WTC11 (cell line): ENCODE measurements around the gene SLC34A1. TPM values are rescaled to one million over a fixed set of nuclear protein-coding genes. Genes with fewer than 3 reads are reported as not detected.
A peak's percentile ranks its signal among the peaks of the same experiment; 100 is the strongest.

Source experiments
- ATAC-seq: fragments of 200-7000 bp; cut with Tn5 transposase; 2 replicates; pipeline ENCODE4 v1.10.0; 2021; ENCODE audit warnings: mild to moderate bottlenecking, moderate library complexity
- CTCF ChIA-PET: fragments of 300-600 bp; sonication (Branson Sonifier 250); formaldehyde crosslinking; loops from one replicate; lab custom pipeline; 2021; ENCODE audit warnings: antibody characterized with exemption; lab: Charles Lee
- POLR2A ChIA-PET: fragments of 350-600 bp; sonication (Branson Sonifier 250); formaldehyde crosslinking; loops from one replicate; lab custom pipeline; 2021; ENCODE audit warnings: antibody characterized with exemption; lab: Charles Lee
- DNase-seq: peaks from one replicate; pipeline ENCODE4 v3.0.0; 2021; ENCODE audit warnings: low spot score
- H3K27ac Mint-ChIP-seq: 2 replicates; pipeline ENCODE4 v1.8.0; 2021; ENCODE audit warnings: mixed read lengths
- H3K27me3 Mint-ChIP-seq: 2 replicates; pipeline ENCODE4 v1.8.0; 2021; ENCODE audit warnings: low read depth, mild to moderate bottlenecking, moderate library complexity, mixed read lengths
- H3K36me3 Mint-ChIP-seq: 2 replicates; pipeline ENCODE4 v1.8.0; 2021; ENCODE audit warnings: mixed read lengths
- H3K4me1 Mint-ChIP-seq: 2 replicates; pipeline ENCODE4 v1.8.0; 2022; ENCODE audit warnings: mixed read lengths
- H3K4me3 Mint-ChIP-seq: 2 replicates; pipeline ENCODE4 v1.8.0; 2021; ENCODE audit warnings: mild to moderate bottlenecking, moderate library complexity, mixed read lengths
- H3K9me3 Mint-ChIP-seq: 2 replicates; pipeline ENCODE4 v1.8.0; 2021; ENCODE audit warnings: mixed read lengths
- CBFB ChIP-seq: sonication (generic); formaldehyde crosslinking; IDR thresholded peaks from 2 replicates; pipeline ENCODE4 v1.8.1; 2022; ENCODE audit warnings: mild to moderate bottlenecking, low read depth, missing genetic modification reagents
- ETV6 ChIP-seq: sonication (generic); formaldehyde crosslinking; IDR thresholded peaks from 2 replicates; pipeline ENCODE4 v1.8.1; 2022; ENCODE audit warnings: mild to moderate bottlenecking, missing genetic modification reagents
- FOXP1 ChIP-seq: sonication (generic); formaldehyde crosslinking; IDR thresholded peaks from 2 replicates; pipeline ENCODE4 v1.8.0; 2022; ENCODE audit warnings: missing genetic modification reagents, mild to moderate bottlenecking, moderate library complexity, borderline replicate concordance
- GABPB1 ChIP-seq: sonication (generic); formaldehyde crosslinking; IDR thresholded peaks from 2 replicates; pipeline ENCODE4 v1.8.1; 2023; ENCODE audit warnings: mild to moderate bottlenecking, missing genetic modification reagents
- GRHL2 ChIP-seq: fragments of 250-450 bp; sonication (Bioruptor Pico); IDR thresholded peaks from 2 replicates; pipeline ENCODE4 v1.8.0; 2022; ENCODE audit warnings: mild to moderate bottlenecking, moderate library complexity; ENCODE audit not compliant: insufficient replicate concordance, severe bottlenecking
- GTF2I ChIP-seq: fragments of 250-450 bp; sonication (Bioruptor Pico); conservative IDR thresholded peaks from 2 replicates; pipeline ENCODE4 v1.4.0; 2021; ENCODE audit warnings: mild to moderate bottlenecking
- HMGA2 ChIP-seq: fragments of 250-450 bp; sonication (Bioruptor Pico); IDR thresholded peaks from 2 replicates; pipeline ENCODE4 v1.4.0; 2021; ENCODE audit warnings: mild to moderate bottlenecking, moderate library complexity
- JAZF1 ChIP-seq: fragments of 250-450 bp; sonication (Bioruptor Pico); IDR thresholded peaks from 2 replicates; pipeline ENCODE4 v1.9.0; 2021; ENCODE audit warnings: moderate library complexity, mild to moderate bottlenecking, inconsistent platforms
- MXD4 ChIP-seq: fragments of 250-450 bp; sonication (Bioruptor Pico); IDR thresholded peaks from 2 replicates; pipeline ENCODE4 v1.8.0; 2021; ENCODE audit warnings: mild to moderate bottlenecking, moderate library complexity, borderline replicate concordance
- NR2C2 ChIP-seq: sonication (generic); formaldehyde crosslinking; IDR thresholded peaks from 2 replicates; pipeline ENCODE4 v1.8.0; 2022; ENCODE audit warnings: mild to moderate bottlenecking, missing genetic modification reagents
- NR3C1 ChIP-seq: sonication (generic); formaldehyde crosslinking; conservative IDR thresholded peaks from 2 replicates; pipeline ENCODE4 v1.8.1; 2023; ENCODE audit warnings: low read depth, mild to moderate bottlenecking, missing genetic modification reagents
- TCF7 ChIP-seq: sonication (generic); formaldehyde crosslinking; IDR thresholded peaks from 2 replicates; pipeline ENCODE4 v1.8.0; 2022; ENCODE audit warnings: mild to moderate bottlenecking, low read depth, missing genetic modification reagents, moderate library complexity
- TEAD1 ChIP-seq: sonication (generic); formaldehyde crosslinking; IDR thresholded peaks from 2 replicates; pipeline ENCODE4 v1.8.0; 2022; ENCODE audit warnings: mild to moderate bottlenecking, missing genetic modification reagents
- TP53 ChIP-seq: sonication (generic); formaldehyde crosslinking; IDR thresholded peaks from 2 replicates; pipeline ENCODE4 v1.8.1; 2023; ENCODE audit warnings: mild to moderate bottlenecking, missing genetic modification reagents
- ZBTB21 ChIP-seq: sonication (generic); formaldehyde crosslinking; IDR thresholded peaks from 2 replicates; pipeline ENCODE4 v1.8.1; 2023; ENCODE audit warnings: mild to moderate bottlenecking, missing genetic modification reagents, borderline replicate concordance
- ZNF232 ChIP-seq: sonication (generic); formaldehyde crosslinking; IDR thresholded peaks from 2 replicates; pipeline ENCODE4 v1.8.0; 2022; ENCODE audit warnings: mild to moderate bottlenecking, missing genetic modification reagents
- ZNF263 ChIP-seq: sonication (generic); formaldehyde crosslinking; IDR thresholded peaks from 2 replicates; pipeline ENCODE4 v1.8.1; 2022; ENCODE audit warnings: low read depth, mild to moderate bottlenecking, moderate library complexity, missing genetic modification reagents
- ZNF317 ChIP-seq: sonication (generic); formaldehyde crosslinking; IDR thresholded peaks from 2 replicates; pipeline ENCODE4 v1.8.1; 2023; ENCODE audit warnings: low read depth, mild to moderate bottlenecking, moderate library complexity, missing genetic modification reagents, borderline replicate concordance
- ZNF423 ChIP-seq: fragments of 250-450 bp; sonication (Bioruptor Pico); IDR thresholded peaks from 2 replicates; pipeline ENCODE4 v2.1.2; 2022; ENCODE audit warnings: mild to moderate bottlenecking, moderate library complexity
- total RNA-seq: library from RNA; stranded (reverse); gene quantifications from 3 replicates; pipeline ENCODE4 v1.2.3, GENCODE V29; 2021
- TF ChIP-seq, protein P1 (sequence below): fragments of 250-450 bp; sonication (Bioruptor Pico); IDR thresholded peaks from 2 replicates; pipeline ENCODE4 v1.8.0; 2021; ENCODE audit warnings: mild to moderate bottlenecking
- TF ChIP-seq, protein P2 (sequence below): sonication (generic); formaldehyde crosslinking; IDR thresholded peaks from 2 replicates; pipeline ENCODE4 v1.8.0; 2022; ENCODE audit warnings: mild to moderate bottlenecking, missing genetic modification reagents
- TF ChIP-seq, protein P3 (sequence below): fragments of 200-600 bp; IDR thresholded peaks from 2 replicates; pipeline ENCODE4 v1.8.0; 2022; ENCODE audit warnings: antibody characterized with exemption
- TF ChIP-seq, protein P4 (sequence below): sonication (generic); formaldehyde crosslinking; IDR thresholded peaks from 2 replicates; pipeline ENCODE4 v1.8.0; 2023; ENCODE audit warnings: missing genetic modification reagents, mild to moderate bottlenecking, borderline replicate concordance

Gene SLC34A1
- total RNA-seq, 1 experiment from 2014 or later = not detected

DNA sequence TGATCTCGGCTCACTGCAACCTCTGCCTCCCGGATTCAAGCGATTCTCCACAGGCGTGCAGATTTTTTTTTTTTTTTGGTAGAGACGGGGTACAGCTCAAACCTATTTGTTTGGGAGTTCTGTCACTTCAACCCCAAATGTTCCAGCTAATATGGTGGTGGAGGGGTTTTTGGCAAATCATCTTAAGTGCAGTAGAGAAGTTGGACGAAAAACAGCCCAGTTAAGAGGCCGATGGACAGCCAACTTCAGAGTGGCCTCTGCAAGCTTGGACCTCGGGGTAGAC, 61.6 kb downstream of the SLC34A1 start:
- peaks cover 38% of the 10 kb centered on the region for H3K27me3 Mint-ChIP-seq
- no peak for ATAC-seq
- H3K4me3 Mint-ChIP-seq = peak overlapping the region; percentile 66
- no peak for DNase-seq
- no peaks in the 10 kb centered on the region for H3K36me3 Mint-ChIP-seq
- CTCF ChIA-PET = interaction anchor here (0.9 to 15.8 kb wide), 14 partner anchors 9 to 135 kb away, joined by 3 to 171 read pairs (median 6); partner anchors contain the start of genes GRK6, MXD3 and PDLIM7
- H3K27ac Mint-ChIP-seq = no peak overlapping the region
- H3K4me1 Mint-ChIP-seq = peaks cover 44% of the 10 kb centered on the region
- TF ChIP-seq NR3C1 (CRISPR knock-in tag) (no peak), FOXP1 (CRISPR knock-in tag) (no peak)
- TF ChIP-seq, all 79 proteins: peak for 0
- H3K9me3 Mint-ChIP-seq = no peaks in the 10 kb centered on the region
- POLR2A ChIA-PET = interaction anchor here (0.6 to 5.8 kb wide), 10 partner anchors 9 to 735 kb away, joined by 3 to 38 read pairs (median 4); partner anchors contain the start of gene GRK6

DNA sequence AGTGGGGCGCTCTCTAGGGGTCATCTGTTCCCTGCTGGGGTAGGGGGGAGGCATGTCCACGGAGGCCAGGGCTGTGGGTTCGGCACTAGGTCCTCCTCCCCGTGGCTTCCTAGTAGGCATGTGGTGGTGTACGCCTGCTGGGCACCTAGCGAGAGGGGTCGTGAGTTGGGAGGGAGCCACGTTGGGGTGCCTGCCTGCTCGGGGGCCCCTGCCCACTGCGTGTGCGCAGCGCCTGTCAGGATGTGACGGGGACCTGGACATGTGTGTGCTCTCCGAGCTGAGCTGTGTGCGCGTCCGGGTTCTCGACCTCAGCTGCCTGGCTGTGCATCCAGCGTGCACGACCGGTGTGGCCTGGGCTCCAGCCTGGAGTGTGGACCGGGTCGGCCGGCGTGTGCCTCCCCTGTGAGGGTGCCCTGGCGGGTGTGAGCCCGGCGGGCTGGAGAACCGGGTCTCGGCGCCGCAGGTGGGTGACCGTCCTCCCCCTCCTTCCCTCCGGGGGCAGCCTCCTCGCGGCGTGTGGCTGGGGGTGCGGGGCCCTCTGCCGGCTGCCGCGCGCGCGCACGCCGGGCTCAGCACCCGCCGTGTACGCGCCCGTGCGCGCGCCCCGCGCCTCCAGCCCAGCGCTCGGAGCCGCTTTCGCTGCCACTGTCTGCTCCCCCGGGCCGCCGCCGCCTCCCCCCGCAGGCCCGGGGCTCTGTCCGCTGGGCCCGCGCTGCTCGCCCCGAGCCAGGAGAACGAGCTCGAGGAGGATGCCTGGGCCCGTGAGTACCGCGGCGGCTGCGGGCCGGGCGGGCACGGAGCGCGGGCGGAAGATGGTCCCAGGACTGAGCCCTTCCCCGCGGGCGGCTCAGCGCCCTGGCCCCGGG, 62.2 kb downstream of the SLC34A1 start, which contains the start of gene PRR7:
PRR7 (plus strand) TSS at position 615 of the 866 bp plus-strand sequence. CDS start 8,254 bp downstream, outside the sequence.
- Mint-ChIP-seq H3K27me3 (peaks cover 41% of the 10 kb centered on the region), H3K36me3 (no peaks in the 10 kb centered on the region), H3K9me3 (no peaks in the 10 kb centered on the region), H3K27ac (no peak within 1 kb of the TSS), H3K4me3 (peak within 1 kb of the TSS; percentile 66), H3K4me1 (peaks cover 44% of the 10 kb centered on the region)
- DNase-seq (peak; percentile 60), ATAC-seq (peak; percentile 14)
- CTCF ChIA-PET = interaction anchor here (0.6 to 15.8 kb wide), 17 partner anchors 9 to 135 kb away, joined by 3 to 171 read pairs (median 7); partner anchors contain the start of genes GRK6, MXD3 and PDLIM7
- POLR2A ChIA-PET = interaction anchor here (0.6 to 5.8 kb wide), 9 partner anchors 9 to 735 kb away, joined by 3 to 38 read pairs (median 5); partner anchors contain the start of genes GRK6 and PDLIM7
- peak; percentile 5; the same call in 1 of the 2 replicates for TF ChIP-seq TEAD1 (CRISPR knock-in tag)
- no peak for TF ChIP-seq CBFB
- TF ChIP-seq, protein P1, sequence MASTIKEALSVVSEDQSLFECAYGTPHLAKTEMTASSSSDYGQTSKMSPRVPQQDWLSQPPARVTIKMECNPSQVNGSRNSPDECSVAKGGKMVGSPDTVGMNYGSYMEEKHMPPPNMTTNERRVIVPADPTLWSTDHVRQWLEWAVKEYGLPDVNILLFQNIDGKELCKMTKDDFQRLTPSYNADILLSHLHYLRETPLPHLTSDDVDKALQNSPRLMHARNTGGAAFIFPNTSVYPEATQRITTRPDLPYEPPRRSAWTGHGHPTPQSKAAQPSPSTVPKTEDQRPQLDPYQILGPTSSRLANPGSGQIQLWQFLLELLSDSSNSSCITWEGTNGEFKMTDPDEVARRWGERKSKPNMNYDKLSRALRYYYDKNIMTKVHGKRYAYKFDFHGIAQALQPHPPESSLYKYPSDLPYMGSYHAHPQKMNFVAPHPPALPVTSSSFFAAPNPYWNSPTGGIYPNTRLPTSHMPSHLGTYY (CRISPR knock-in tag) = no peak; the same call in 1 of the 2 replicates
- TF ChIP-seq ZNF232 (CRISPR knock-in tag) = no peak
- TF ChIP-seq GABPB1 (CRISPR knock-in tag) = no peak
- no peak for TF ChIP-seq ZBTB21 (CRISPR knock-in tag)
- TF ChIP-seq JAZF1 (CRISPR knock-in tag) = no peak
- peak; percentile 49; the same call in 1 of the 2 replicates for TF ChIP-seq ZNF423 (CRISPR knock-in tag)
- no peak for TF ChIP-seq MXD4 (CRISPR knock-in tag)
- TF ChIP-seq, protein P2, sequence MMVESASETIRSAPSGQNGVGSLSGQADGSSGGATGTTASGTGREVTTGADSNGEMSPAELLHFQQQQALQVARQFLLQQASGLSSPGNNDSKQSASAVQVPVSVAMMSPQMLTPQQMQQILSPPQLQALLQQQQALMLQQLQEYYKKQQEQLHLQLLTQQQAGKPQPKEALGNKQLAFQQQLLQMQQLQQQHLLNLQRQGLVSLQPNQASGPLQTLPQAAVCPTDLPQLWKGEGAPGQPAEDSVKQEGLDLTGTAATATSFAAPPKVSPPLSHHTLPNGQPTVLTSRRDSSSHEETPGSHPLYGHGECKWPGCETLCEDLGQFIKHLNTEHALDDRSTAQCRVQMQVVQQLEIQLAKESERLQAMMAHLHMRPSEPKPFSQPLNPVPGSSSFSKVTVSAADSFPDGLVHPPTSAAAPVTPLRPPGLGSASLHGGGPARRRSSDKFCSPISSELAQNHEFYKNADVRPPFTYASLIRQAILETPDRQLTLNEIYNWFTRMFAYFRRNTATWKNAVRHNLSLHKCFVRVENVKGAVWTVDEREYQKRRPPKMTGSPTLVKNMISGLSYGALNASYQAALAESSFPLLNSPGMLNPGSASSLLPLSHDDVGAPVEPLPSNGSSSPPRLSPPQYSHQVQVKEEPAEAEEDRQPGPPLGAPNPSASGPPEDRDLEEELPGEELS (CRISPR knock-in tag) = no peak
- TF ChIP-seq, protein P3, sequence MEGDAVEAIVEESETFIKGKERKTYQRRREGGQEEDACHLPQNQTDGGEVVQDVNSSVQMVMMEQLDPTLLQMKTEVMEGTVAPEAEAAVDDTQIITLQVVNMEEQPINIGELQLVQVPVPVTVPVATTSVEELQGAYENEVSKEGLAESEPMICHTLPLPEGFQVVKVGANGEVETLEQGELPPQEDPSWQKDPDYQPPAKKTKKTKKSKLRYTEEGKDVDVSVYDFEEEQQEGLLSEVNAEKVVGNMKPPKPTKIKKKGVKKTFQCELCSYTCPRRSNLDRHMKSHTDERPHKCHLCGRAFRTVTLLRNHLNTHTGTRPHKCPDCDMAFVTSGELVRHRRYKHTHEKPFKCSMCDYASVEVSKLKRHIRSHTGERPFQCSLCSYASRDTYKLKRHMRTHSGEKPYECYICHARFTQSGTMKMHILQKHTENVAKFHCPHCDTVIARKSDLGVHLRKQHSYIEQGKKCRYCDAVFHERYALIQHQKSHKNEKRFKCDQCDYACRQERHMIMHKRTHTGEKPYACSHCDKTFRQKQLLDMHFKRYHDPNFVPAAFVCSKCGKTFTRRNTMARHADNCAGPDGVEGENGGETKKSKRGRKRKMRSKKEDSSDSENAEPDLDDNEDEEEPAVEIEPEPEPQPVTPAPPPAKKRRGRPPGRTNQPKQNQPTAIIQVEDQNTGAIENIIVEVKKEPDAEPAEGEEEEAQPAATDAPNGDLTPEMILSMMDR = no peak
- TF ChIP-seq GTF2I (CRISPR knock-in tag) = no peak
- TF ChIP-seq NR2C2 = no peak
- TF ChIP-seq, protein P4, sequence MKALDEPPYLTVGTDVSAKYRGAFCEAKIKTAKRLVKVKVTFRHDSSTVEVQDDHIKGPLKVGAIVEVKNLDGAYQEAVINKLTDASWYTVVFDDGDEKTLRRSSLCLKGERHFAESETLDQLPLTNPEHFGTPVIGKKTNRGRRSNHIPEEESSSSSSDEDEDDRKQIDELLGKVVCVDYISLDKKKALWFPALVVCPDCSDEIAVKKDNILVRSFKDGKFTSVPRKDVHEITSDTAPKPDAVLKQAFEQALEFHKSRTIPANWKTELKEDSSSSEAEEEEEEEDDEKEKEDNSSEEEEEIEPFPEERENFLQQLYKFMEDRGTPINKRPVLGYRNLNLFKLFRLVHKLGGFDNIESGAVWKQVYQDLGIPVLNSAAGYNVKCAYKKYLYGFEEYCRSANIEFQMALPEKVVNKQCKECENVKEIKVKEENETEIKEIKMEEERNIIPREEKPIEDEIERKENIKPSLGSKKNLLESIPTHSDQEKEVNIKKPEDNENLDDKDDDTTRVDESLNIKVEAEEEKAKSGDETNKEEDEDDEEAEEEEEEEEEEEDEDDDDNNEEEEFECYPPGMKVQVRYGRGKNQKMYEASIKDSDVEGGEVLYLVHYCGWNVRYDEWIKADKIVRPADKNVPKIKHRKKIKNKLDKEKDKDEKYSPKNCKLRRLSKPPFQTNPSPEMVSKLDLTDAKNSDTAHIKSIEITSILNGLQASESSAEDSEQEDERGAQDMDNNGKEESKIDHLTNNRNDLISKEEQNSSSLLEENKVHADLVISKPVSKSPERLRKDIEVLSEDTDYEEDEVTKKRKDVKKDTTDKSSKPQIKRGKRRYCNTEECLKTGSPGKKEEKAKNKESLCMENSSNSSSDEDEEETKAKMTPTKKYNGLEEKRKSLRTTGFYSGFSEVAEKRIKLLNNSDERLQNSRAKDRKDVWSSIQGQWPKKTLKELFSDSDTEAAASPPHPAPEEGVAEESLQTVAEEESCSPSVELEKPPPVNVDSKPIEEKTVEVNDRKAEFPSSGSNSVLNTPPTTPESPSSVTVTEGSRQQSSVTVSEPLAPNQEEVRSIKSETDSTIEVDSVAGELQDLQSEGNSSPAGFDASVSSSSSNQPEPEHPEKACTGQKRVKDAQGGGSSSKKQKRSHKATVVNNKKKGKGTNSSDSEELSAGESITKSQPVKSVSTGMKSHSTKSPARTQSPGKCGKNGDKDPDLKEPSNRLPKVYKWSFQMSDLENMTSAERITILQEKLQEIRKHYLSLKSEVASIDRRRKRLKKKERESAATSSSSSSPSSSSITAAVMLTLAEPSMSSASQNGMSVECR (CRISPR knock-in tag) = no peak
- no peak for TF ChIP-seq ZNF263 (CRISPR knock-in tag)
- no peak for TF ChIP-seq ZNF317 (CRISPR knock-in tag)
- no peak for TF ChIP-seq TP53 (CRISPR knock-in tag)
- TF ChIP-seq GRHL2 = no peak
- no peak for TF ChIP-seq TCF7 (CRISPR knock-in tag)
- TF ChIP-seq HMGA2 (CRISPR knock-in tag) = no peak
- no peak for TF ChIP-seq ETV6 (CRISPR knock-in tag)
